ENCODE measurements around the gene ABLIM2.

Gene ABLIM2

GRCh38 chr4:8136972-8137710, 21.5 kb downstream of the ABLIM2 start:
- DNase-seq (ENCODE audit: low read depth in 2 of 2) = no peak

GRCh38 chr4:8136529-8136928, 22.1 kb downstream of the ABLIM2 start:
- DNase-seq (ENCODE audit: low read depth in 2 of 2) = no peak

GRCh38 chr4:8135666-8136065, 22.9 kb downstream of the ABLIM2 start:
- no peak for DNase-seq (ENCODE audit: low read depth in 2 of 2)

- no peak for DNase-seq (ENCODE audit: low read depth in 2 of 2)
Observed at GRCh38 chr4:8133897-8134563, 24.6 kb downstream of the ABLIM2 start.

GRCh38 chr4:8132947-8133705, 25.5 kb downstream of the ABLIM2 start:
- DNase-seq (ENCODE audit: low read depth in 2 of 2) = no peak

- no peak for DNase-seq (ENCODE audit: low read depth in 2 of 2)
Observed at GRCh38 chr4:8132400-8132799, 26.2 kb downstream of the ABLIM2 start.

GRCh38 chr4:8131826-8132225, 26.8 kb downstream of the ABLIM2 start:
- DNase-seq (ENCODE audit: low read depth in 2 of 2) = no peak

- DNase-seq (ENCODE audit: low read depth in 2 of 2) = no peak
Observed at GRCh38 chr4:8131210-8131609, 27.4 kb downstream of the ABLIM2 start.

GRCh38 chr4:8130346-8131066, 28.1 kb downstream of the ABLIM2 start:
- DNase-seq (ENCODE audit: low read depth in 2 of 2) = no peak

- DNase-seq (ENCODE audit: low read depth in 2 of 2) = no peak
Observed at GRCh38 chr4:8129785-8130184, 28.8 kb downstream of the ABLIM2 start.

- no peak for DNase-seq (ENCODE audit: low read depth in 2 of 2)
Observed at GRCh38 chr4:8129136-8129535, 29.5 kb downstream of the ABLIM2 start.

GRCh38 chr4:8128100-8128856, 30.3 kb downstream of the ABLIM2 start:
- DNase-seq (ENCODE audit: low read depth in 2 of 2) = no peak

GRCh38 chr4:8127051-8127826, 31.4 kb downstream of the ABLIM2 start:
- no peak for DNase-seq (ENCODE audit: low read depth in 2 of 2)

GRCh38 chr4:8126523-8126922, 32.1 kb downstream of the ABLIM2 start:
- DNase-seq (ENCODE audit: low read depth in 2 of 2) = no peak

- DNase-seq (ENCODE audit: low read depth in 2 of 2) = no peak
Observed at GRCh38 chr4:8125526-8126056, 33.0 kb downstream of the ABLIM2 start.

GRCh38 chr4:8123870-8124269, 34.7 kb downstream of the ABLIM2 start:
- no peak for DNase-seq (ENCODE audit: low read depth in 2 of 2)

GRCh38 chr4:8123389-8123788, 35.2 kb downstream of the ABLIM2 start:
- no peak for DNase-seq (ENCODE audit: low read depth in 2 of 2)

- DNase-seq (ENCODE audit: low read depth in 2 of 2) = no peak
Observed at GRCh38 chr4:8122746-8123145, 35.9 kb downstream of the ABLIM2 start.

GRCh38 chr4:8121292-8122015, 37.2 kb downstream of the ABLIM2 start:
- DNase-seq (ENCODE audit: low read depth in 2 of 2) = no peak

GRCh38 chr4:8120501-8120900, 38.1 kb downstream of the ABLIM2 start:
- no peak for DNase-seq (ENCODE audit: low read depth in 2 of 2)
